Ascending aorta (tissue), 2 donors: ENCODE data around the gene IER5. TPM values are rescaled to one million over a fixed set of nuclear protein-coding genes. Genes with fewer than 3 reads are reported as not detected.

Experiments
- DNase-seq, 2 donors: peaks; one replicate each; pipeline ENCODE4 v3.0.0-alpha.2; 2019; ENCODE audit warnings: low spot score in 2 of 2
- H3K27ac ChIP-seq, 2 donors: fragments of 200-600 bp; sonication (generic); one replicate each; pipeline ENCODE4 v1.5.1; 2016 to 2017; ENCODE audit warnings: mild to moderate bottlenecking in 1 of 2
- H3K27me3 ChIP-seq: fragments of 200-600 bp; sonication (generic); one replicate; pipeline ENCODE4 v1.5.1; 2017
- H3K36me3 ChIP-seq, 2 donors: fragments of 200-600 bp; sonication (generic); one replicate each; pipeline ENCODE4 v1.5.1; 2016
- H3K4me1 ChIP-seq, 2 donors: fragments of 200-600 bp; sonication (generic); one replicate each; pipeline ENCODE4 v1.5.1; 2016 to 2017; ENCODE audit warnings: mild to moderate bottlenecking in 1 of 2
- H3K4me3 ChIP-seq, 2 donors: fragments of 200-600 bp; sonication (generic); one replicate each; pipeline ENCODE4 v1.5.1; 2016 to 2017; ENCODE audit warnings: mild to moderate bottlenecking in 1 of 2
- H3K9me3 ChIP-seq, 2 donors: fragments of 200-600 bp; sonication (generic); one replicate each; pipeline ENCODE4 v1.5.1; 2016
- CTCF ChIP-seq, 3 experiments: fragments of 200-600 bp in 2 of 3; fragments of 450-650 bp in 1 of 3; sonication (generic) in 2 of 3; IDR thresholded peaks; one replicate each; pipeline ENCODE4 v1.5.1; 2016 to 2019; ENCODE audit warnings: antibody characterized with exemption in 3 of 3, mild to moderate bottlenecking in 1 of 3, moderate library complexity in 1 of 3
- intact Hi-C: fragments of 100-400 bp; cut with DNase I; formaldehyde crosslinking; loops from one replicate; pipeline ENCODE4 v1.15.1; 2023
- total RNA-seq: library from RNA; depleted of rRNA; stranded (reverse); fragments of >200 nt; gene quantifications from one replicate; pipeline ENCODE4 v1.1.0, GENCODE V29; 2016

IER5 gene
- total RNA-seq, 1 donor from 2014 or later, result 47.9 TPM

- Histone ChIP-seq H3K9me3 (no peaks in the 10 kb centered on the region), H3K27me3 (no peaks in the 10 kb centered on the region), H3K4me3 (no peak overlapping the region), H3K27ac (no peak overlapping the region), H3K4me1 (peaks cover 4 to 18% of the 10 kb centered on the region in 2 donors), H3K36me3 (no peaks in the 10 kb centered on the region)
- intact Hi-C loops, result no loop called here
- TF ChIP-seq CTCF (IDR thresholded peaks at IDR 0.05), result no peak
- no peak for DNase-seq
These were observed 41.5 kb downstream of the IER5 start for GRCh38 chr1:181129771-181130606.

DNA sequence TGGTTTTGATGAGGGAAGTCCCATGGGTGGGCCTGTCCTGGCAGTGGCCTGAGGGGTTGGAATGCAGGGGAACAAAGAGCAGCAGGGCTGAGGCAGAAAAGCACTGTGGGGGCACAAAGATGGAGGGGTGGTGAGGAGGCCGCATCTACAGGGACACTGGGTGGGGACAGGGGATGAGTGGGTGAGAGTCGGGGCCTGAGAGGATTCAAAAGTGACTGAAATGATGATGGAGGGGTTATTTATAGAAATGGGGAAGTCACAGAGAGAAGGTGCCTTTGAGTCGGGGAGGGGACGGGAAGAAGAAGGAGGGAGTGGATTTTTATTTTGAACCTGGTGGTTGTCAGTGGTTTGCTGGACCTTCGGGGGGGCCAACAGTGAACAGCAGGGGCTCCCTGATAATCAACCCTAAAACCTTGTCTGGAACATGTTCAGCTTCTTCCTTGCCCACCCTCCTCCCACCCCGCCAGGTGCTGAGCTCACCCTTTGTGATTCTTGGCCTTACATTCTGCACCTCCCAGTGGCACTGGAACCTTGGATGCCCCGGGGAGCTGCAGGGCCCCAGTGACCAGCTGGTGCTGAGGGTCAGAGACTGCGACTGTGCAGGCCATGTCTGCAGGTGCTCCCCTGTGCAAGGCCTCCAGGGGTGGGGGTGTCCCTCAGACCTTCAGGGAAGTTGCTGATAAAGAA, 42.9 kb downstream of the IER5 start:
- Histone ChIP-seq H3K27me3 (no peaks in the 10 kb centered on the region), H3K4me3 (no peak overlapping the region), H3K27ac (no peak overlapping the region), H3K4me1 (peaks cover 15 to 31% of the 10 kb centered on the region in 2 donors), H3K9me3 (no peaks in the 10 kb centered on the region), H3K36me3 (no peaks in the 10 kb centered on the region)
- TF ChIP-seq CTCF (IDR thresholded peaks at IDR 0.05), result no peak
- intact Hi-C loops, result no loop called here
- DNase-seq, result no peak

- Histone ChIP-seq H3K9me3 (no peaks in the 10 kb centered on the region), H3K4me3 (no peak overlapping the region), H3K27me3 (no peaks in the 10 kb centered on the region), H3K36me3 (no peaks in the 10 kb centered on the region), H3K27ac (no peak overlapping the region), H3K4me1 (peaks cover 15 to 30% of the 10 kb centered on the region in 2 donors)
- DNase-seq, result no peak
- TF ChIP-seq CTCF (IDR thresholded peaks at IDR 0.05), result no peak
- intact Hi-C loops, result no loop called here
These were observed 45.0 kb downstream of the IER5 start for GRCh38 chr1:181133441-181133951.

DNA sequence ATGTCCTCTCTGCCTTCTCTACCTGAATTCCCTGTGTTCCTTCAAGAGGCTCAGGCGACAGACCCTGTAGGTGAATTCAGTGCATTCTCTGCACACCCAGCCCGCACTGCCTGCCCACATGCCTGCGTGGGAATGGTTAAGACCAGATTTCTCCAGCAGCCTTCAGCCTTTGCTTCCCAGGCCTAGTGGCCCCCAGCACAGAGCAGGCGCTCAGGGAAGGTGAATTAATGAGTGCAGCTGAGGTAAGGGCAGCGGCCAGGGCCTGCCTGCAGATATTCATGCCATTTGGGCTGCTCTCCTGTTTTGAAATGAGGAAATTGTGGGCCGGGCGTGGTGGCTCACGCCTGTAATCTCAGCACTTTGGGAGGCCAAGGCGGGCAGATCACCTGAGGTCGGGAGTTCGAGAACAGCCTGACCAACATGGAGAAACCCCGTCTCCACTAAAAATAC, 45.5 kb downstream of the IER5 start:
- Histone ChIP-seq H3K4me1 (peaks cover 15 to 25% of the 10 kb centered on the region in 2 donors), H3K36me3 (no peaks in the 10 kb centered on the region), H3K9me3 (no peaks in the 10 kb centered on the region), H3K27ac (no peak overlapping the region), H3K4me3 (no peak overlapping the region), H3K27me3 (no peaks in the 10 kb centered on the region)
- DNase-seq, result no peak
- intact Hi-C loops, result no loop called here
- TF ChIP-seq CTCF (IDR thresholded peaks at IDR 0.05), result no peak

GRCh38 chr1:181134543-181135436, 46.3 kb downstream of the IER5 start:
- no peaks in the 10 kb centered on the region for H3K27me3 ChIP-seq
- intact Hi-C loops, result no loop called here
- no peaks in the 10 kb centered on the region for H3K36me3 ChIP-seq
- H3K9me3 ChIP-seq, result no peaks in the 10 kb centered on the region
- DNase-seq, result peak in 1 of 2 donors; percentile 83
- H3K27ac ChIP-seq, result peak overlapping the region; percentile 82 to 84
- H3K4me1 ChIP-seq, result peaks cover 15 to 25% of the 10 kb centered on the region in 2 donors
- TF ChIP-seq CTCF (IDR thresholded peaks at IDR 0.05), result no peak
- H3K4me3 ChIP-seq, result peak overlapping the region in 1 of 2 donors; percentile 10
